Stomach (tissue), 9 donors: Measurements from ENCODE around the gene DLK2. TPM values are rescaled to one million over a fixed set of nuclear protein-coding genes. Genes with fewer than 3 reads are reported as not detected.

Source experiments
- DNase-seq, 2 donors: peaks; one replicate each; pipeline versions ENCODE4 v3.0.0 to v3.0.0-alpha.2; 2013 to 2019
- H3K27ac ChIP-seq, 5 donors: fragments of 200-600 bp in 4 of 5; sonication (generic) in 4 of 5; one replicate each; pipeline ENCODE4 v1.5.1; 2013 to 2019; ENCODE audit warnings: mild to moderate bottlenecking in 1 of 5, moderate library complexity in 1 of 5
- H3K27me3 ChIP-seq, 3 donors: fragments of 200-600 bp; sonication (generic); one replicate each; pipeline ENCODE4 v1.5.1; 2017 to 2019; ENCODE audit warnings: mixed run types in 1 of 3
- H3K36me3 ChIP-seq, 4 donors: fragments of 200-600 bp; sonication (generic); 1 replicate in 3 of 4; 2 replicates in 1 of 4; pipeline ENCODE4 v1.5.1; 2016 to 2019
- H3K4me1 ChIP-seq, 4 donors: fragments of 200-600 bp; sonication (generic); one replicate each; pipeline ENCODE4 v1.5.1; 2016 to 2019
- H3K4me3 ChIP-seq, 4 donors: fragments of 200-600 bp; sonication (generic) in 3 of 4; one replicate each; pipeline ENCODE4 v1.5.1; 2016 to 2019; ENCODE audit warnings: mild to moderate bottlenecking in 1 of 4
- H3K9me3 ChIP-seq, 4 donors: fragments of 200-600 bp; sonication (generic); one replicate each; pipeline ENCODE4 v1.5.1; 2016 to 2019
- EP300 ChIP-seq: sonication (generic); formaldehyde crosslinking; IDR thresholded peaks from one replicate; pipeline ENCODE4 v1.6.1; 2017; ENCODE audit warnings: antibody characterized with exemption
- POLR2A ChIP-seq, 4 donors: fragments of 450-650 bp; IDR thresholded peaks; one replicate each; pipeline ENCODE4 v1.6.1; 2016; ENCODE audit warnings: antibody characterized with exemption in 4 of 4, control low read depth in 2 of 4, mild to moderate bottlenecking in 1 of 4, moderate library complexity in 1 of 4
- POLR2AphosphoS5 ChIP-seq, 3 donors: sonication (generic); formaldehyde crosslinking; IDR thresholded peaks; one replicate each; pipeline ENCODE4 v1.6.1; 2016; ENCODE audit warnings: antibody characterized with exemption in 3 of 3
- WGBS, 5 donors: extraction: QIAGEN DNeasy Blood & Tissue Kit in 3 of 5; methylation state at CpG; one replicate each; pipeline versions ENCODE4 v1.1.5 to v1.1.7; 2013 to 2018; 5-methylcytosine and 5-hydroxymethylcytosine counted together
- intact Hi-C: fragments of 100-400 bp; cut with DNase I; formaldehyde crosslinking; loops from one replicate; pipeline ENCODE4 v1.15.1; 2023; ENCODE audit warnings: low total_unique reads
- polyA plus RNA-seq, 3 donors: library from polyadenylated mRNA; stranded (reverse); fragments of 200-250 nt; gene quantifications; one replicate each; pipeline ENCODE4 v1.2.3, GENCODE V29; 2013
- total RNA-seq, 5 donors: library from RNA; depleted of rRNA; stranded (reverse); fragments of >200 nt; gene quantifications; one replicate each; pipeline versions ENCODE4 v1.1.0 to v1.2.3, GENCODE V29; 2014 to 2016
- TF ChIP-seq, protein P1 (sequence below), 7 experiments: fragments of 450-650 bp in 4 of 7; fragments of 200-600 bp in 3 of 7; sonication (generic) in 3 of 7; IDR thresholded peaks; one replicate each; pipeline ENCODE4 v1.5.1; 2016 to 2019; ENCODE audit warnings: antibody characterized with exemption in 7 of 7, control low read depth in 2 of 7, mild to moderate bottlenecking in 1 of 7
- donor health status: healthy with polysubstance abuse.
- donor health status: Bipolar disorder and iron deficiency.
- donor health status: healthy.

Gene DLK2
- total and polyA plus RNA-seq, 8 donors = 0.37 to 17.0 TPM; not detected in 6

GRCh38 chr6:43442935-43443334, 12.4 kb downstream of the DLK2 start:
- TF ChIP-seq POLR2A (IDR thresholded peaks at IDR 0.05) = no peak
- TF ChIP-seq, protein P1, sequence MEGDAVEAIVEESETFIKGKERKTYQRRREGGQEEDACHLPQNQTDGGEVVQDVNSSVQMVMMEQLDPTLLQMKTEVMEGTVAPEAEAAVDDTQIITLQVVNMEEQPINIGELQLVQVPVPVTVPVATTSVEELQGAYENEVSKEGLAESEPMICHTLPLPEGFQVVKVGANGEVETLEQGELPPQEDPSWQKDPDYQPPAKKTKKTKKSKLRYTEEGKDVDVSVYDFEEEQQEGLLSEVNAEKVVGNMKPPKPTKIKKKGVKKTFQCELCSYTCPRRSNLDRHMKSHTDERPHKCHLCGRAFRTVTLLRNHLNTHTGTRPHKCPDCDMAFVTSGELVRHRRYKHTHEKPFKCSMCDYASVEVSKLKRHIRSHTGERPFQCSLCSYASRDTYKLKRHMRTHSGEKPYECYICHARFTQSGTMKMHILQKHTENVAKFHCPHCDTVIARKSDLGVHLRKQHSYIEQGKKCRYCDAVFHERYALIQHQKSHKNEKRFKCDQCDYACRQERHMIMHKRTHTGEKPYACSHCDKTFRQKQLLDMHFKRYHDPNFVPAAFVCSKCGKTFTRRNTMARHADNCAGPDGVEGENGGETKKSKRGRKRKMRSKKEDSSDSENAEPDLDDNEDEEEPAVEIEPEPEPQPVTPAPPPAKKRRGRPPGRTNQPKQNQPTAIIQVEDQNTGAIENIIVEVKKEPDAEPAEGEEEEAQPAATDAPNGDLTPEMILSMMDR (IDR thresholded peaks at IDR 0.05) = no peak
- no peak for TF ChIP-seq POLR2AphosphoS5 (IDR thresholded peaks at IDR 0.05)
- no peak for TF ChIP-seq EP300
- DNase-seq = no peak
- H3K4me3 ChIP-seq = no peak overlapping the region
- no peaks in the 10 kb centered on the region for H3K9me3 ChIP-seq
- no peaks in the 10 kb centered on the region for H3K27me3 ChIP-seq
- intact Hi-C loops = no loop called here
- no peak overlapping the region for H3K27ac ChIP-seq
- WGBS, 5 donors = 88 to 94% (median 91%) methylated on average over 14 of the region's 14 CpGs
- H3K36me3 ChIP-seq = peaks cover 69 to 100% (median 98%) of the 10 kb centered on the region in 4 donors
- H3K4me1 ChIP-seq = peaks cover 0 to 1% (median 0%) of the 10 kb centered on the region in 4 donors

- Histone ChIP-seq H3K9me3 (no peaks in the 10 kb centered on the region), H3K4me1 (peaks cover 18 to 29% (median 24%) of the 10 kb centered on the region in 4 donors), H3K4me3 (no peak overlapping the region), H3K27ac (peak overlapping the region; percentile 23 to 76 (median 66)), H3K36me3 (peaks cover 33 to 78% (median 74%) of the 10 kb centered on the region in 4 donors), H3K27me3 (no peaks in the 10 kb centered on the region)
- intact Hi-C loops = no loop called here
- WGBS, 5 donors = 70 to 78% (median 71%) methylated on average over 4 of the region's 4 CpGs
- TF ChIP-seq POLR2A (IDR thresholded peaks at IDR 0.05) = no peak
- TF ChIP-seq EP300 = no peak
- TF ChIP-seq POLR2AphosphoS5 (IDR thresholded peaks at IDR 0.05) = no peak
- TF ChIP-seq, protein P1 (IDR thresholded peaks at IDR 0.05) = no peak
- no peak for DNase-seq
Observed at GRCh38 chr6:43437700-43438099, 17.6 kb downstream of the DLK2 start.

- WGBS, 5 donors = 13 to 35% (median 17%) methylated on average over 5 of the region's 5 CpGs
- peak in 2 of 3 donors; percentile 25 to 75 for TF ChIP-seq POLR2AphosphoS5 (IDR thresholded peaks at IDR 0.05)
- TF ChIP-seq EP300 = no peak
- peak overlapping the region; percentile 22 to 76 (median 66) for H3K27ac ChIP-seq
- H3K4me1 ChIP-seq = peaks cover 18 to 29% (median 24%) of the 10 kb centered on the region in 4 donors
- no peaks in the 10 kb centered on the region for H3K27me3 ChIP-seq
- intact Hi-C loops = no loop called here
- H3K36me3 ChIP-seq = peaks cover 30 to 77% (median 73%) of the 10 kb centered on the region in 4 donors
- H3K9me3 ChIP-seq = no peaks in the 10 kb centered on the region
- no peak overlapping the region for H3K4me3 ChIP-seq
- DNase-seq = peak; percentile 50 to 92
Observed at GRCh38 chr6:43436577-43437282, 18.6 kb downstream of the DLK2 start.

DNA sequence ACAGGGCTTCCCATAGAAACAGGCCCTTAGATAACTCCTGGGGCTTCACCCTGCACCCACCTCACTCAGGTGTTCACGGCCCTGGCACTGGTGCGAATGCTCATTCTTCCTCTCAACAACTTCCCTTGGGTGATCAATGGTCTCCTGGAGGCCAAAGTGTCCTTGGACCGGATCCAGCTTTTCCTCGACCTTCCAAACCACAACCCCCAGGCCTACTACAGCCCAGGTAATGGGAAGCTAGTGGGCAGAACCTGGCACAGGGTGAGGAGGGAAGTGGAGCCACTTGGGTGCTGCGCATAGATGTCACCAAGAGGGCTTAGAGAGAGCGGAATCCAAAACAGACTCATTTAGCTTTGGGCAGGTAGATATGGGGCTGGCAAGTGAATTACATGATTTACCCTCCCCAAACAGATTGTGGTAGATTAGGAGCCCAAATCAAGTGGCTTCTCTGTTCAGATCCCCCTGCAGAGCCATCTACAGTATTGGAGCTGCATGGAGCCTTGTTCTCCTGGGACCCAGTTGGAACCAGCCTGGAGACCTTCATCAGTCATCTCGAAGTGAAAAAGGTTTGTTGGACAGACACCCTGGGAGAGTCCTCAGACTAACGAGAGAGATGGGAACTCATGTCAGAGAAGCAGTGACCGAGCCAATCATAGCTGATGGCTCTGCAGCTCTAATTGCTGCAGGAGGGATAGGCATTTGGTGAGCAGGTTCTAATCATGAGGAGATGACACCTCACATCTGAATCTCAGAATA, 19.5 kb downstream of the DLK2 start:
- H3K27me3 ChIP-seq = no peaks in the 10 kb centered on the region
- H3K9me3 ChIP-seq = no peaks in the 10 kb centered on the region
- H3K27ac ChIP-seq = peak overlapping the region; percentile 22 to 76 (median 66)

More for the DNA sequence above, 19.5 kb downstream of the DLK2 start:
- Histone ChIP-seq H3K4me1 (peaks cover 18 to 29% (median 24%) of the 10 kb centered on the region in 4 donors), H3K36me3 (peaks cover 33 to 75% (median 72%) of the 10 kb centered on the region in 4 donors), H3K4me3 (no peak overlapping the region)
- WGBS, 5 donors = 77 to 83% (median 80%) methylated on average over 9 of the region's 9 CpGs
- DNase-seq = no peak
- TF ChIP-seq EP300 (no peak), POLR2A (IDR thresholded peaks at IDR 0.05) (no peak), POLR2AphosphoS5 (IDR thresholded peaks at IDR 0.05) (no peak)
- TF ChIP-seq, protein P1 (IDR thresholded peaks at IDR 0.05) = no peak
- intact Hi-C loops = no loop called here
